ENCODE measurements around the gene CLASRP.
"Not testable (repeated sequence)": the region's sequence is repeated elsewhere in the genome, so short reads cannot be mapped to it uniquely, and the experiment has no call there.

The CLASRP gene

DNA sequence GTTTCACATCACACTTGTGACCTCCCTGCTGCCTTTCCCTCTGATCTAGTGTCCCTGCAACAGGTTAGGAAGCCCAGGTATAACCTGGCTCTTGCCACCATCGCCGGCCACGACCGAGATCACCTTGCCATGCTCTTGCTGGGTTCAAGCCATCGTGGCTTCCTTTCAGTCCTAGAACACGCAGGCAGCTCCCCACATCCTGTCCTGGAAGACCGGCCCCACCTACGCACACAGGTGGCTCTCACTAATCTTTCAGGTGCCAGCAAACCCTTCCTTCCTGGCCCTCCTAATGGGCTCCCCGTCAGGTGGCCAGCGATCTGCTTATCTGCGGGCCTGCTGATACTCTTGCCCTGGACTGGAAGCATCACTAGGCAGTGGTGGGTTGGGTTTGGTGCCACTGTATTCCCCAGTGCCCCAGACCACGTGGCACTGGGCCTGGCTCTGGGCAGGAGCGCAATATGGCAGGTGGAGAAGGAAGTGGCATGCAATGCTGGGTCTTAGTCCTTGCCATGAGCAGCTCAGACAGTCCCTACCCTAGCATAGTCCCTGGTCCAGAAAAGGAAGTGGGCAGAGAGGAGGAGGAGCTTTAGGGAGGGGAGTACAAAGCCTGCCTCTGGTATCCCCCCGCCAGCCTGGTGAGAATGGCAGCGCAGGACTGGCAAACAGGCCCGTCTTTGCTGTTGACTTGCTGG lies 66.0 kb downstream of the CLASRP start:
- DNase-seq, result no peak

DNA sequence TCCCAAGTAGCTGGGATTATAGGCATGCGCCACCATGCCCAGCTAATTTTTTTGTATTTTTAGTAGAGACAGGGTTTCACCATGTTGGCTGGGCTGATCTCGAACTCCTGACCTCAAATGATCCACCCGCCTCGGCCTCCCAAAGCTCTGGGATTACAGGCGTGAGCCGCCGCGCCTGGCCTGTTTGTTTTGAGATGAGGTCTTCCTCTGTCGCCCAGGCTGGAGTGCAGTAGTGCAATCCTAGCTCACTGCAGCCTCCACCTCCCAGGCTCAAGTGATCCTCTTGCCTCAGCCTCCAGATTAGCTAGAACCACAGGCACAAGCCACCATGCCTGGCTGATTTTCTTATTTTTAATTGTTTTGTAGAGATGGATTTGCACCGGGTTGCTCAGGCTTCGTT lies 67.5 kb downstream of the CLASRP start:
- not testable (repeated sequence) for DNase-seq

DNA sequence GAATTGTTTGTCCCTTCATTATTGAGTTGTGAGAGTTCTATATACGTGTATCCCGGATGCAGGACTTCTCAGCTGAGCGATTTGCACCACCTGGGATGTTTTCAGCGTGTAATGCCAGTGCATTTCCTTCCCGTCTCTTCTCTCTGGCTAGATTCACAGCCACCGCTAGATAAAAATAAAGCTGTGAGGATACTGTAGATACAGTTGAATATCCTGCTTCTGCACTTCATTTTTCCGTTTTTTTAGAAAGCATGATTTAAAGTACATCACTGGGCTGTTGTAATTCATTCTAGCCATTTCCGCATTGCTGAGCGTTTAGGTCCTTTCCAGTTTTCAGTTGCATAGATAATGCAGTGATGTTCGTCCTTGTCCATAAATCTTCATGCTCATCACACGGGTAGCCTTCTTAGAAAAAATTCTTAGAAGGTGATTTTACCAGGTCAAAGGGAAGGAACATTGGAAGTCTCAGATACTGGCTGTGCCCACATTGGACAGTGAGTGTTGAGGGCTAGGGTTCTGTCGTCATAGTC lies 68.8 kb downstream of the CLASRP start:
- DNase-seq, result no peak

DNA sequence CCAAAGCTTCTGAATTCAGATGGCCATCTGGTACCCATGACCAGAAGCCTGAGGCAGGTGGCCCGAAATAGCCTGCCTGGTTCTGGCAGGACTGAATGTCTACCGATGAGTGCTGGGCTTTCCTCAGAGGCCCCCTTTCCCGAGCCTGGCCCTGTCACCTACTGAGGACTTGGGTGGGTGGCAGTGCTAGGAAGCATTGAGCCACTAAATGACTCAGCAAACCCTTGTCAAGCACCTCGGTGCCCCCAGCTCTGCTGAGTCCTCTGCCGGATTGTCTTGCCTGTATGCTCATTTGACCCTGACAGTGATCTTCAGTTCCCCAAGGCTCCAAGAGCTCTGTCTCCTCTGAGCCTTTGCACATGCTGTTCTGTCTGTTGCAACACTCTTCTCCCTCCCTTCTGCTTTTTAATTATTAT lies 72.0 kb downstream of the CLASRP start:
- DNase-seq, result no peak

DNA sequence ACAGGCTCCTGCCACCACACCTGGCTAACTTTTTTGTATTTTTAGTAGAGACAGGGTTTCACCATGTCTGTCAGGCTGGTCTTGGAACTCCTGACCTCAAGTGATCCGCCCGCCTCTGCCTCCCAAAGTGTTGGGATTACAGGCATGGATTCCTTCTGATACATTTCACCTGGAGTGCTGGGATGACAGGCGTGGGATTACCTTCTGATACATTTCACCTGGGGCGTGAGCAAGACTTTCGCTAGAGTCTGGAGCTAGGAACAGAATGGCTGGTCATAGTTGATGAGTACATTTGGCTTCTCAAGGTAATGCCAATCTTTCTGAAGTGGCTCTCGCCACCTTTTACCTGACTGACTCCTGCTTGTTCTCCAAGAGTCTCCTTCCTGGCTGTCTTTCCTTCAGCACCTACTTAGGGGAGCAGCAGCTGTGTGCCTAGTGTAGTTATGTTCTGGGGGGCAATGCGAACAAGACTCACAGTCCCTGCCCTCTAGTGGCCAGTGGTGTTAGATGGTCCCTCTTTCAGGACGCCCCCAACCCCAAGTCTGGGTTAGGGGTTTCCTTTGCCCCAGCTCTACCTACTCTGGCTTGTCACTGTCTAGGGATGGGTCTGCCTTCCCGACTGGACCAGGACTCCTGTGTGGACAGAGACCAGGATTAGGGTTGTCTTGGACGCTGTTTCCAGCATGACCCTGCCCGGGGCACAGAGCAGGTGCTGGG lies 73.4 kb downstream of the CLASRP start:
- no peak for DNase-seq

DNA sequence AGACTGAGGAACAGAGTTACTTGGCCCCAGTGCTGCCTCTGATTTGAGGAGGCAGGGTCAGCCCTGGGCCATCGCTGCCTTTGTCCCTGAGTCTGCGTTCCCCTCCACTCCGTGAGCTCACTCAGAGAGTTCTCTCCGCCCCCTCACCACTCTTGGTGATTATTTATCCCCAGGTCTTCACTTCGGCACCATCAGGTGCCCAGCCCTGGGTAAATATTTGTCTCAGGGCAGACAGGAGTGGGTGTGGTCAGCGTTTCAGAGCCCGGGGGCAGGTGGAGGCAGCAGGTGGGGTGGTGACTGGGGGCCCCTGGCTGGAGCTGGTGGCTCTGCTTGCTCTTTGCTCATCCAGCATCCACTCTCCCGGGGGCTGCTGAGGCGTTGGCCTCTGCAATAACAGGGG lies 74.8 kb downstream of the CLASRP start:
- no peak for DNase-seq

DNA sequence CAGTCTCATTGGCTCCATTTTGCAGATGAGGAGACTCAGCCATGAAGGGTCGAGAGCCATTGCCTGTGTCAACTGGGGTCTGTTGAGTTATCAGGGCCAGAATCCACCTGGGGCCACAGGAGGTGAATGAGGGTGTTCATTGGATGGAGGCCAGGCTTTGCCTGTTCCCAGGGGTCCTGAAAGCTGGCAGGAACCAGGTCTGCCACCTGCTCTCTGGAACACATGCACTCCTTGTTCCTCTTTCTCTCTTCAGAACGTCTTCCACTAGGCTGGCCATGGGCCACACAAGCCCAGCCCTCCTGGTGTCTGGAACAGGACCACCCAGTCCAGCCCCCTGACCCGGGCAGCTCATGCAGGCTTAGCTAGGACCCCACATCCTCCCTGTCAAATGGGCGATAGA lies 75.3 kb downstream of the CLASRP start:
- DNase-seq, result no peak

DNA sequence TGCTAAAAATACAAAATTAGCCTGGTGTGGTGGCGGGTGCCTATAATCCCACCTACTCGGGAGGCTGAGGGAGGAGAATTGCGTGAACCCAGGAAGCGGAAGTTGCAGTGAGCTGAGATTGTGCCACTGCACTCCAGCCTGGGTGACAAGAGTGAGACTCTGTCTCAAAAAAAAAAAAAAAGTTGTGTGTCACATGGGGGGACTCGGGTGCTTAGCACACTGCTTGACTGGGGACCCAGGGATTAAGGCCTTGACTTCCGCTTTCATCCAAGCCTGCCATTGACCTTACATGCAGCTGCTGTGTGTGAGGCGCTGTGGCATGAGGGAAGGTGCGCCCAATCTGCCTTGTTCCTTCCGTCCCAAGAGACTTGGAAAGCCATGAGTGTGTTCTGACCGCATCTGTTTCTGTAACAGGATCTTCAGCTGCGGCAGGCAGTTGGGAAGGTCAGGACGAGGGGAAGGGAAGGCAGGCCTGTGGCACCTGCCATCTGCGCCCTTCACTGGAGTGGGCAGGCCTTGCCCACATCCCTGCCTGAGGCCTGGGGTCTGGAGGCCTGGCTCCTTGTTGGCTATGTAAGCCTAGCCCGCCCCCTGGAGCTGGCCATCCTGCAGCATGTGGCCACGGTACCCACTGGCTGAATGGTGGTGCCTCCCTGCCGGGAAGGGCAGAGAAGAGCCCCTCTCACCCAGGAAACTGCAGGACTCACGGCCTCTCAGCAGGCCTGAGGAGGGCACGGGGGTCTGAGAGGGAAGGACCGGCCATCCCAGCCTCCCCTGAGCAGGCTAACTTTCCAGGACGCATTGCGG lies 77.2 kb downstream of the CLASRP start:
- no peak for DNase-seq

DNA sequence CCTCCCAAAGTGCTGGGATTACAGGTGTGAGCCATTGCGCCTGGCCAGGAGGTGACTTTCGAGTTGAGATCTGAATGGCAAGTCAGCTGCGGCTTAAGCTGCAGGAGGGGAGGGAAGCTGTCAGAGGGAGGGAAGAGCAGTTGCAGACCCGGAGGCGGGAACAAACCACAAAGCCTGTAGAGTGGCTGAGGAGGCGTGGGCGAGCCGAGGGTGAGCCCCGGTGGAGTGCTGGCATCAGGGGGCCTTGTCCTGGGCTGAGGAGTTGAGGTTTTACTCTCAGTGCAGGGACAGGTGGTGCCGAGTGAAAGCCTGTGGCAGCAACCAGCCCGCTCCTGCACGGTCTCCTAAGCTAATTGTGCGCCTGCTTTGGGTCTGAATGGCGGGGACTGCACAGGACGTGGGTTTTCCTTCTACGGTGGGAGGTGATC lies 78.3 kb downstream of the CLASRP start:
- DNase-seq, result no peak

DNA sequence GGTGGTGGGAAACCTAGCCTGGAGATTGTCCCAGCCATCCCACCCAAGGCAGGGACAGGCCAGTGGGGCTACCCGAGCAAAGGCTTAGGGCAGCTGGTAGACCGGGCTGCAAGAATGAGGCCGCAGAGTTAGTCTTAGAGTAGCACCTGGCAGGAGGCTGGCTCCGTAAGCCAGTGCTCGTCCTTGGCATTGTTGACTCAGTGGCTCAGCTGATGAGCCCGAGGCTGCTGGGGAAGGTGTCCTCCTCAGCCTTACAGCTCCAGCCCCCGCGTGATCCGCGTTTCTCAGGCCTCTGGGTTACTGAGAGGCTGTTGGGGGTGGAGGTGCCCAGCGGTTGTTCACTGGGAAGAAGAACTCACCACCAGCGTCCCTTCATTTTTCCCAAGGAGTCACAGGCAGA lies 78.8 kb downstream of the CLASRP start:
- no peak for DNase-seq

DNA sequence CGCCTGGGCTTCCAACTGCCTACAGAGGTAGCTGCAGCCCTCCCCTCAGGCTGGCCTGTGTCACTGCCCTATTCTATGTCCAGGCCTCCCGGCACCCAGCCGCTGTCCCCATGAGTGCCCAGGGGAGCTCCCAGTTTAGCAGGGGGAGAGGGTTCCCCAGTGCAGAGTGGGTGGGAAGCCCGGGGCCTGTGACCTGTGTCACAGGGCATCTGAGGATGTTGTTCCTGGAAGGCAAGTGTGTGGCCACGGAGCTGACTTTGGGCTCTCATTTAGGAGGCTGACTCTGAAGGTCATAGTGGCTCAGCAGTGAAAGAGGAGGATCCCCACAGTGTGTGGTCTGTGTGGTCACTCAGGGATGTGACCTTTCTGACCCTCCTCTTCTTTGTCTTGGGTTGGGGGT lies 79.3 kb downstream of the CLASRP start:
- no peak for DNase-seq

DNA sequence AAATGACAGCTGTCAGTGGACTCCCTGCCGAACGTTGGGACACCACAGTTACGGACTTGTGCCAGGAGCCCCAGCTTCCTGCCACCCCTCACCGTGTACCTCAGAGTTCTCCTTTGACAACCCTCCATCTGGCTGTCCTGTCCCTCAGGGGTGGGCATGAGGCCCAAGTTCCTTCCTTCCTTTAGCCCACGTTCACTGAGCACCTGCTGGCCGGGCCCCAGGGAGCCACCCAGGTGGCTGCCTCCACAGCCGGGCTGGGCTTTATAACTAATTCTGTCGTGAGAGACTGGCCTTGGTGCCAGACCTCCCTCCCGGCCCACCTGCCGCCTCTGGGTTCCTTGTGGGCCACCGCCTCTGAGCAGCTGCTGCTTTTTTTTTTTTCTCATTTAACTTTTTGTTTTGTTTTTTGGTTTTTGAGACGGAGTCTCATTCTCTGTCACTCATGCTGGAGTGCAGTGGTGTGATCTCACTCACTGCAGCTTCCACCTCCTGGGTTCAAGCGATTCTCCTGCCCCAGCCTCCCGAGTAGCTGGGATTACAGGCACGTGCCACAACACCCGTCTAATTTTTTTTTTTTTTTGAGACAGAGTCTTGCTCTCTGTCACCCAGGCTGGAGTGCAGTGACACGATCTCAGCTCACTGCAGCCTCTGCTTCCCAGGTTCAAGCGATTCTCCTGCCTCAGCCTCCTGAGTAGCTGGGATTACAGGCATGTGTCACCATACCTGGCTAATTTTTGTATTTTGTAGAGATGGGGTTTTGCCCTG lies 79.9 kb downstream of the CLASRP start:
- not testable (repeated sequence) for DNase-seq

DNA sequence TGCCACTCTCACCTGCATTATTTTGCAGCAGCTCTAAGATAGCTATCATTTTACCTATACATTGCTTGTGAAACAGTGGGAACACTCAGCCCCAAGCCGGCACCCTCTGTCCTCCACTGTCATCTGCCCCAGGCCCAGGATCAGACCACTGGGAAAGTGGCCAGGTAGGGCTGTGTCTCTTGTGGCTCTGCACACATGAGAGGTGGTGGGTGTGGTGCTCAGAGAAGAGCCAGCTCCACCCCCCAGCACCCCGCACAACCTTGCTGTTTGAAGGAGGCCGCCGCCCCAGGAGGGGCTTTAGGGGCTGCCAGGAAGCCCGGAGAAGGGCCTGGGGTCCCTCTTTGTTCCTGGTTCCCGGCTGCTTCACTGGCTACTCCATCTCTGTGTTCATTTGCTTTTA lies 80.7 kb downstream of the CLASRP start:
- DNase-seq, result no peak

All from activated gamma-delta T cell (primary cell).